Activated CD4-positive, alpha-beta T cell treated with anti-CD3 and anti-CD28 coated beads, Interleukin-2, amount 10 ng/mL, durations not matched to agents 7 days and 5 days (primary cell): ENCODE data around the gene EHHADH. TPM values are rescaled to one million over a fixed set of nuclear protein-coding genes. Genes with fewer than 3 reads are reported as not detected.
"Not testable (repeated sequence)": the region's sequence is repeated elsewhere in the genome, so short reads cannot be mapped to it uniquely, and the experiment has no call there.

Source experiments
- CTCF ChIA-PET: fragments of 350-600 bp; sonication (Branson Sonifier 250); formaldehyde crosslinking; loops from one replicate; lab custom pipeline; 2021; ENCODE audit warnings: antibody characterized with exemption; lab: Charles Lee
- POLR2A ChIA-PET: fragments of 350-600 bp; sonication (Branson Sonifier 250); formaldehyde crosslinking; loops from one replicate; lab custom pipeline; 2021; ENCODE audit warnings: antibody characterized with exemption; lab: Charles Lee
- DNase-seq: peaks from one replicate; pipeline ENCODE4 v3.0.0-alpha.2; 2020
- H3K27ac Mint-ChIP-seq: one replicate; pipeline ENCODE4 v1.8.0; 2021; ENCODE audit warnings: mild to moderate bottlenecking, moderate library complexity, mixed read lengths
- H3K27me3 Mint-ChIP-seq: one replicate; pipeline ENCODE4 v1.8.0; 2021; ENCODE audit warnings: mixed read lengths
- H3K36me3 Mint-ChIP-seq: one replicate; pipeline ENCODE4 v1.8.0; 2021; ENCODE audit warnings: low read depth, mixed read lengths
- H3K4me1 Mint-ChIP-seq: one replicate; pipeline ENCODE4 v1.8.0; 2021; ENCODE audit warnings: mixed read lengths
- H3K4me3 Mint-ChIP-seq: one replicate; pipeline ENCODE4 v1.8.0; 2021; ENCODE audit warnings: mild to moderate bottlenecking, moderate library complexity, mixed read lengths
- H3K9me3 Mint-ChIP-seq: one replicate; pipeline ENCODE4 v1.8.0; 2021; ENCODE audit warnings: mixed read lengths
- total RNA-seq, 2 experiments: library from RNA; stranded (reverse); gene quantifications; one replicate each; pipeline ENCODE4 v1.2.3, GENCODE V29; 2021

EHHADH gene
- total RNA-seq, 2 experiments from 2014 or later: 2.0 to 2.2 TPM

GRCh38 chr3:185233328-185233727, 20.5 kb downstream of the EHHADH start:
- H3K27ac Mint-ChIP-seq: no peak overlapping the region
- no peaks in the 10 kb centered on the region for H3K36me3 Mint-ChIP-seq
- CTCF ChIA-PET: no interaction called here
- no peaks in the 10 kb centered on the region for H3K4me1 Mint-ChIP-seq
- POLR2A ChIA-PET: no interaction called here
- peaks cover 9% of the 10 kb centered on the region for H3K9me3 Mint-ChIP-seq
- H3K27me3 Mint-ChIP-seq: no peaks in the 10 kb centered on the region
- no peak for DNase-seq
- H3K4me3 Mint-ChIP-seq: no peak overlapping the region

DNA sequence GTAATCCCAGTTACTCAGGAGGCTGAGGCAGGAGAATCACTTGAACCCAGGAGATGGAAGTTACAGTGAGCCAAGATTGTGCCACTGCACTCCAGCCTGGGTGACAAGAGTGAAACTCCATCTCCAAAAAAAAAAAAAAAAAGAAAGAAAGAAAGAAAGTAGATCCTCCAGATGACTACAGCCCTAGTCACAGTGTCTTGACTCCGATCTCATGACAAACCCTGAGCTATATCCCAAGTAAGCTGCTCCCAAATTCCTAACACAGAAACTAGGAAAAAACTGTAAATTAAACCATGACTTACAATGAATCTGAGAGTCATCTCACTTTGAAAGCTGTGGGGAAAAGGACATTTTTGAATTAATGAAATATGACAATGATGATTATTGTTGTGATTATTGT, 27.3 kb downstream of the EHHADH start:
- H3K9me3 Mint-ChIP-seq, H3K27me3 Mint-ChIP-seq, H3K36me3 Mint-ChIP-seq, POLR2A ChIA-PET, DNase-seq, H3K4me3 Mint-ChIP-seq, H3K4me1 Mint-ChIP-seq, H3K27ac Mint-ChIP-seq: not testable (repeated sequence)
- CTCF ChIA-PET: interaction anchor here (0.7 kb wide), 1 partner anchor 104 kb away, joined by 3 read pairs; no protein-coding TSS in a partner anchor

DNA sequence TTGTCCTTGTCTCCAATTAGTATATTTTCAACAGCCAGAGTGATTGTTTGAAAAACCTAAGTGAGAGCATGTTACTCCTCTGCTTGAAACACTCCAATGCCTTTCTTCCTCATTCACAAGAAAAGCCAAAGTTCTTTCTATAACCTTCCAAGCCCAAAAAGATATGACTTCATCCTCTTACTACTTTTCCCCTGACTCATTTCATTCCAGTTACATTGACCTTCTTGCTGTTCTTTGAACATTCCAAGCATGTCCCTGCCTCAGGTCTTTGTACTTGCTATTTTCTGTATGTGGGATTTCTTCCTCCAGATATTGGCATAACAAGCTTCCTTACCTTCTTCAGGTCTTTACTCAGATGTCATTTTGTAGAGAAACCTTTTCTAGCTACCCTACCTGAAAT, 28.3 kb downstream of the EHHADH start:
- POLR2A ChIA-PET: no interaction called here
- Mint-ChIP-seq H3K27ac (no peak overlapping the region), H3K27me3 (no peaks in the 10 kb centered on the region), H3K36me3 (no peaks in the 10 kb centered on the region), H3K4me3 (no peak overlapping the region), H3K9me3 (no peaks in the 10 kb centered on the region), H3K4me1 (no peaks in the 10 kb centered on the region)
- CTCF ChIA-PET: no interaction called here
- DNase-seq: no peak

GRCh38 chr3:185225080-185225479, 28.8 kb downstream of the EHHADH start:
- ChIA-PET POLR2A (no interaction called here), CTCF (interaction anchor here (0.9 kb wide), 1 partner anchor 12 kb away, joined by 3 read pairs; no protein-coding TSS in a partner anchor)
- Mint-ChIP-seq H3K27ac (no peak overlapping the region), H3K9me3 (no peaks in the 10 kb centered on the region), H3K4me1 (no peaks in the 10 kb centered on the region), H3K36me3 (no peaks in the 10 kb centered on the region), H3K27me3 (no peaks in the 10 kb centered on the region), H3K4me3 (no peak overlapping the region)
- no peak for DNase-seq

DNA sequence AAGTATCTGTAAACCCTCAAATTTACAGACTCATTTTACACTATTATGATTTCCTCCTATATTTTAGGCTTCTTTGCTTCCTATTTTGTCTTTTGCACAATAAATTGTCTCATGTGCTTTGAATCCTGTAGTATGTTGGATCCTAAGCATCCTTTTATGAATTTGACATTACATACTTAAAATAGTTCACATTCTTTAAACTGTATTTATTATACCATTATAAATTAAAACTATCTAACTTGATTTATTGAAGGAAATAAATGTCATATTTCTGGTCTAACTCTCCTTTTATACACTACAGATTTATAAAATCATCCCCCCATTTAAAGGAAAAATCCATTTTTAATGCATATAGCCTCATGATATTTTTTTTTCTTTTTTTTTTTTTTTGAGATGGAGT, 32.6 kb downstream of the EHHADH start:
- POLR2A ChIA-PET: no interaction called here
- no peaks in the 10 kb centered on the region for H3K4me1 Mint-ChIP-seq
- DNase-seq: no peak
- no peaks in the 10 kb centered on the region for H3K9me3 Mint-ChIP-seq
- no peaks in the 10 kb centered on the region for H3K27me3 Mint-ChIP-seq
- no peaks in the 10 kb centered on the region for H3K36me3 Mint-ChIP-seq
- no peak overlapping the region for H3K27ac Mint-ChIP-seq
- CTCF ChIA-PET: no interaction called here
- no peak overlapping the region for H3K4me3 Mint-ChIP-seq

DNA sequence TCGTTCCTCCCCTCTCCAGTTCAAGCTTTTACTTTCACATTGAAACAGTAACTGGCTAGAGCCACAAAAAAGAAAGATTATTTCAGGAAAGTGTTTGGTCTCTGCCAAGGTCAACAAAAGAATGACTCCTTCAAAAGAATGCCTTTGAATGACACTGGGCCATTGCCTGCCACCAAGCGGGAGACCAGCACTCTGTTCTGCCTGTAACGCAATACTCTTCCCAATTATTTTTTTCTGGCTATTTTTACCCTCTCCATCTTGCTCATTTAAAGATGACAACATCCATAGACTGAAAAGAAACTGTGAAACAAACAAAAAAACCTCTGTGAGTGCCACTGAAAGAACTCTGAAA, 37.3 kb downstream of the EHHADH start:
- H3K27ac Mint-ChIP-seq: no peak overlapping the region

DNA sequence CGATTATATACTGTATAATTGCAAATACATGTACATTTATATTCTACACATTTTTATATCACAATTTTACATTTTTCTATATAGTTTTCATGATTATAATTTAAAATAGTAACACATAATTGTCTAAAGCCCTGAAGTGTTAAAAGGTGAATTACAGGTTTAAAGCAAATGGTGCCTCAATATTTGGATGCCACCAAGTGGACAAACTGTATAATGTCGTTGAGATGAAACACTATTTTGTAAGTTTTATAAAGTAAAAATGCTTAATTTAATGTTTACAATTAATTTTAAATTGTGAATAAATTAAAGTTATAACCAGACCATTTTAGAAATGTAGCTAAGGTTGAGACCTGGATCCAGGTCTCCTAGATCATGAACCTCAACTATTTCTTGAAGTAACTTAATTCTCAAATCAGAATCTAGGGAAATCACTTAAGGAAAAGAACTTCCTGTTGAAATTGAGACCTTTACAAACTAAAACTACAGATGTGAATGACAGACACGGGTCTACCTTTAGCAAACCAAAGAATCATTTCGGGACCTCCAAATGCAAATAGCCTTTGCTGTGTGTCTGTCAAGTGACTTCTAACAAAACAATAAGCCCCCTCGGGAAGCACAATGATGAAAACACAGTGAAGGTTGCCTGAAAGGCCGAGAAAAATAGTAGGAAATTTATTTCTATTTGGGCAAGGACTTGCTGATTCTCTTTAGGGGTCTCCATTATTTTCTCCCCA, 37.8 kb downstream of the EHHADH start:
- POLR2A ChIA-PET: no interaction called here
- peaks cover 2% of the 10 kb centered on the region for H3K27me3 Mint-ChIP-seq
- CTCF ChIA-PET: no interaction called here
- H3K4me1 Mint-ChIP-seq: no peaks in the 10 kb centered on the region
- no peak for DNase-seq
- no peaks in the 10 kb centered on the region for H3K36me3 Mint-ChIP-seq
- no peak overlapping the region for H3K4me3 Mint-ChIP-seq
- H3K9me3 Mint-ChIP-seq: no peaks in the 10 kb centered on the region
- H3K27ac Mint-ChIP-seq: no peak overlapping the region

More for the DNA sequence above, 37.3 kb downstream of the EHHADH start:
- Mint-ChIP-seq H3K36me3 (no peaks in the 10 kb centered on the region), H3K4me3 (no peak overlapping the region), H3K9me3 (no peaks in the 10 kb centered on the region), H3K4me1 (no peaks in the 10 kb centered on the region), H3K27me3 (peaks cover 2% of the 10 kb centered on the region)
- no peak for DNase-seq
- ChIA-PET CTCF (no interaction called here), POLR2A (no interaction called here)

GRCh38 chr3:185212559-185212958, 41.3 kb downstream of the EHHADH start:
- no peak overlapping the region for H3K27ac Mint-ChIP-seq
- H3K9me3 Mint-ChIP-seq: no peaks in the 10 kb centered on the region
- no peaks in the 10 kb centered on the region for H3K36me3 Mint-ChIP-seq
- DNase-seq: no peak
- POLR2A ChIA-PET: no interaction called here
- H3K27me3 Mint-ChIP-seq: peaks cover 2% of the 10 kb centered on the region
- H3K4me3 Mint-ChIP-seq: no peak overlapping the region
- H3K4me1 Mint-ChIP-seq: peaks cover 2% of the 10 kb centered on the region
- CTCF ChIA-PET: no interaction called here

GRCh38 chr3:185212086-185212485, 41.8 kb downstream of the EHHADH start:
- Mint-ChIP-seq H3K27me3 (peaks cover 2% of the 10 kb centered on the region), H3K36me3 (no peaks in the 10 kb centered on the region), H3K4me3 (no peak overlapping the region), H3K4me1 (peaks cover 2% of the 10 kb centered on the region), H3K27ac (no peak overlapping the region), H3K9me3 (no peaks in the 10 kb centered on the region)
- POLR2A ChIA-PET: no interaction called here
- CTCF ChIA-PET: no interaction called here
- no peak for DNase-seq

DNA sequence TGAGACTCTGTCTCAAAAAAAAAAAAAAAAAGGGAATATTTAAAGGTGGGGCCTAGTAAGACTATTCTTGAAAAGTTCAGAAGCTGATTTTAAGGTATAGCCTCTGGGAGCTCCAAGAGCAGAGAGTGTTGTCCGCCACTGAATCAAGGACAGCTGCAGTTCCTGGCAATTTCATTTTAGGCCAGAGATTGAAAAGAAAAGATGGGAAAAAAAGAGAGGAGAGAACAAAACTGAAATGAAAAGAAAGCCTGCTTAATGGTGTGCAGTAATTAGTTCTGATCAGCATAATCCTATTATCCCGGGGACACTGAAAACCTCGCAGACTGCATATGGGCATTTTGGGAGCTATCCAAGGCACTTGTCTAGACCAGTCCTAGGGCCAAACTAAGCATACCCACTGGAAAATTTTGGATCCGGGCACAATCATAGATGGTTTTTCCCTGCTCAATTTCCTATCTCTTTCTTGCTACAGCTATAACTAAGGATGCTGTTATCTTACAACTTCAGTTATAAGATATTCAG, 43.2 kb downstream of the EHHADH start:
- no peak for DNase-seq
- Mint-ChIP-seq H3K4me1 (peaks cover 2% of the 10 kb centered on the region), H3K27me3 (peaks cover 2% of the 10 kb centered on the region), H3K9me3 (no peaks in the 10 kb centered on the region), H3K36me3 (no peaks in the 10 kb centered on the region), H3K4me3 (no peak overlapping the region), H3K27ac (no peak overlapping the region)
- ChIA-PET CTCF (interaction anchor here (0.7 kb wide), 1 partner anchor 197 kb away, joined by 3 read pairs; no protein-coding TSS in a partner anchor), POLR2A (no interaction called here)

GRCh38 chr3:185208823-185209222, 45.0 kb downstream of the EHHADH start:
- H3K27ac Mint-ChIP-seq: no peak overlapping the region
- ChIA-PET POLR2A (no interaction called here), CTCF (no interaction called here)
- no peaks in the 10 kb centered on the region for H3K27me3 Mint-ChIP-seq
- H3K4me1 Mint-ChIP-seq: peaks cover 2% of the 10 kb centered on the region
- H3K9me3 Mint-ChIP-seq: no peaks in the 10 kb centered on the region
- no peak overlapping the region for H3K4me3 Mint-ChIP-seq
- DNase-seq: no peak
- no peaks in the 10 kb centered on the region for H3K36me3 Mint-ChIP-seq

DNA sequence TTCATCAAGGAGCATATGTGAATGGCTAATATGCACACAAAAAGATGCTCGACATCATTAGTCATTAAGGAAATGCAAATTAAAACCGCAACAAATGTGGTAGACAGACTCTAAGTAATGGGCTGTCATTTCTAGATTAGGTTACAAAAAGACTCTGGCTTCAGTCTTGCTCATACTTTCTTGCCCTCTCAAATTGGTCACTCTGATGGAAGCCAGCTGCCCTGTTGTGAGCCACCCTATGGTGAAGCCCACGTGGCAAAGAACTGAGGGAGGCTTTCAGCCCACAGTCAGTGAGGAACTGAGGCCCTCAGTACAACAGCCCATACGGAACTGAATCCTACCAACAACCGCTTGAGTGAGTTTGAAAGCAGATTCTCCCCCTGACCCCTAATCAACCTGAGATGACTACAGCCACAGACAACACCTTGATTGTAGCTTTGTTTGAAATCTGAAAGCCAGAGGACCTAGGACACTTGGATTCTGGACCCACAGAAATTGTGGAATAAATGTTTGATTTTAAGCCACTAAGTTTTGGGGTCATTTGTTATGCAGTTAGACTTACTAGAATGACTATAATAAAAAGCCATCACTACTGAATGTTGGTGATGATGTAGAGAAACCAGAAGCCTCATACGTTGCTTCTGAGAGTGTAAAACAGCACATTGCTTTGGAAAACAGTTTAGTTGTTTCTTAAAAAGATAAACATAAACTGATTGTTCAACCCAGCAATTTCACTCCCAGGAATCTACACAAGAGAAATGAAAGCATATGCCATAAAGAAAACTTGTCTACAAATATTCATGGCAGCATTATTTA, 45.7 kb downstream of the EHHADH start:
- no peak overlapping the region for H3K4me3 Mint-ChIP-seq
- ChIA-PET CTCF (interaction anchor here (0.6 kb wide), 1 partner anchor 764 kb away, joined by 3 read pairs; no protein-coding TSS in a partner anchor), POLR2A (no interaction called here)
- no peaks in the 10 kb centered on the region for H3K36me3 Mint-ChIP-seq
- no peak for DNase-seq
- H3K9me3 Mint-ChIP-seq: no peaks in the 10 kb centered on the region
- peaks cover 2% of the 10 kb centered on the region for H3K4me1 Mint-ChIP-seq
- H3K27ac Mint-ChIP-seq: no peak overlapping the region
- H3K27me3 Mint-ChIP-seq: no peaks in the 10 kb centered on the region

- H3K4me3 Mint-ChIP-seq: no peak overlapping the region
- H3K27ac Mint-ChIP-seq: no peak overlapping the region
- H3K9me3 Mint-ChIP-seq: no peaks in the 10 kb centered on the region
- DNase-seq: no peak
- ChIA-PET CTCF (interaction anchor here (0.6 kb wide), 1 partner anchor 764 kb away, joined by 3 read pairs; no protein-coding TSS in a partner anchor), POLR2A (no interaction called here)
- H3K27me3 Mint-ChIP-seq: no peaks in the 10 kb centered on the region
- peaks cover 2% of the 10 kb centered on the region for H3K4me1 Mint-ChIP-seq
- H3K36me3 Mint-ChIP-seq: no peaks in the 10 kb centered on the region
Observed at GRCh38 chr3:185207481-185207880, 46.4 kb downstream of the EHHADH start.
